ENCODE data around the gene SRC. TPM values are rescaled to one million over a fixed set of nuclear protein-coding genes. Genes with fewer than 3 reads are reported as not detected.
A peak's percentile ranks its signal among the peaks of the same experiment; 100 is the strongest.

Gene SRC
- total and polyA plus RNA-seq, 2 experiments from 2014 or later = 8.0 to 25.9 TPM

GRCh38 chr20:37395921-37396415, 50.0 kb downstream of the SRC start:
- peaks cover 31% of the 10 kb centered on the region for H3K4me1 Mint-ChIP-seq
- peak overlapping the region; percentile 98 for H3K27ac Mint-ChIP-seq
- Histone ChIP-seq H3K4me1 (ENCODE audit: insufficient read depth) (peaks cover 21% of the 10 kb centered on the region), H3K9me2 (ENCODE audit: insufficient read depth) (no peaks in the 10 kb centered on the region), H2AFZ (no peak overlapping the region), H4K20me1 (replicated peaks; ENCODE audit: insufficient read depth) (no peaks in the 10 kb centered on the region), H3K4me2 (peak overlapping the region; percentile 73; the same call in 1 of the 2 replicates), H3K36me3 (ENCODE audit: insufficient read depth) (no peaks in the 10 kb centered on the region), H3K27me3 (ENCODE audit: insufficient read depth) (no peaks in the 10 kb centered on the region), H3K4me3 (peak overlapping the region; percentile 33; the same call in 1 of the 2 replicates), H3K27ac (ENCODE audit: low read depth) (peak overlapping the region; percentile 88), H3F3A (replicated peaks; ENCODE audit: low read depth) (0 out of 2 replicates have a peak, but pooled peaks cover 3% of the 10 kb centered on the region), H3K79me2 (replicated peaks; ENCODE audit: insufficient read depth) (no peaks in the 10 kb centered on the region)
- peak; percentile 62 for ATAC-seq
- H3K27me3 Mint-ChIP-seq (ENCODE audit: insufficient read depth, low read depth, poor library complexity) = peaks cover 5% of the 10 kb centered on the region
- peak; percentile 81 for DNase-seq (ENCODE audit: low spot score)
- TF ChIP-seq STAT1 (IDR thresholded peaks at IDR 0.05; ENCODE audit: unreplicated experiment) = no peak
- no peak for TF ChIP-seq NANOG (IDR thresholded peaks at IDR 0.05; ENCODE audit: borderline replicate concordance)
- TF ChIP-seq POLR2AphosphoS5 (IDR thresholded peaks at IDR 0.05; ENCODE audit: low read depth) = no peak
- TF ChIP-seq JUNB (IDR thresholded peaks at IDR 0.05; ENCODE audit: unreplicated experiment) = no peak
- no peak for TF ChIP-seq EZH2phosphoT487 (IDR thresholded peaks at IDR 0.05; ENCODE audit: unreplicated experiment)
- peak; percentile 58 for TF ChIP-seq REST (IDR thresholded peaks at IDR 0.05; ENCODE audit: unreplicated experiment)
- no peak for TF ChIP-seq ZNF114 (CRISPR knock-in tag; IDR thresholded peaks at IDR 0.05)
- no peak for TF ChIP-seq ZNF462 (CRISPR knock-in tag; IDR thresholded peaks at IDR 0.05)
- no peaks in the 10 kb centered on the region for H3K9me3 Mint-ChIP-seq
- H3K36me3 Mint-ChIP-seq (ENCODE audit: low read depth) = 0 out of 3 replicates have a peak, but pooled peaks cover 7% of the 10 kb centered on the region
- no peak overlapping the region for H3K4me3 Mint-ChIP-seq
